ENCODE measurements around the gene MROH7. TPM values are rescaled to one million over a fixed set of nuclear protein-coding genes. Genes with fewer than 3 reads are reported as not detected.

The MROH7 gene
- total RNA-seq, 1 experiment from 2014 or later = not detected

- CTCF ChIA-PET = no interaction called here
- POLR2A ChIA-PET (ENCODE audit: low non-redundant PET) = no interaction called here
- no TSS peak for BruUV-seq (replicated peaks)
Observed at GRCh38 chr1:54706419-54706818, 64.8 kb downstream of the MROH7 start.

DNA sequence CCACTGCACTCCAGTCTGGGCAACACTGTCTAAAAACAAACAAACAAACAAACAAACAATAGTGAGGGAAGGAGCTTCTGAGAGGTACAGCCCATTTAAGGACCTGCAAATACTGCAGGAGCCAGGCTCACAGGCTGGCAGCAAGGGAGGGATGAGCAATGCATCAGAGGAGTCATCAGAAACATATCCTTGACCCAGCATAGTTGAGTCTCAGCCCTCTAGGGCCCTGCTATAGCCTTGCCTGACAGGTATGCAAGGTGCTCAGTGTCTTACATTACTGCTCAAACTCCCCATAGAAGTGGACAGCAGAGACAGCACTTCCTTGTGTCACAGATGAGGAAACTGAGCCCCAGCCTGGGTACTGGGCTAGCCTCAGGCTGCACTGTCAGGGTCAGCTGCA is 66.8 kb downstream of the MROH7 start:
- no peak for DNase-seq (ENCODE audit: low spot score)
- BruUV-seq (replicated peaks) = no TSS peak

More at GRCh38 chr1:54706419-54706818, 64.8 kb downstream of the MROH7 start:
- Histone ChIP-seq H3K4me3 (ENCODE audit: low read depth, low read length, poor library complexity, severe bottlenecking) (no peak overlapping the region), H3K27ac (ENCODE audit: low read depth, low read length, poor library complexity, severe bottlenecking) (no peak overlapping the region), H3K36me3 (ENCODE audit: insufficient read depth, low read length, poor library complexity, severe bottlenecking) (no peaks in the 10 kb centered on the region), H3K4me1 (ENCODE audit: insufficient read depth, low read length, poor library complexity, severe bottlenecking) (no peaks in the 10 kb centered on the region), H3K27me3 (replicated peaks; ENCODE audit: insufficient read depth, low read depth, low read length, poor library complexity) (peaks cover 33% of the 10 kb centered on the region), H3K9me3 (ENCODE audit: low read depth, low read length, poor library complexity, severe bottlenecking) (no peaks in the 10 kb centered on the region)
- DNase-seq (ENCODE audit: low spot score) = no peak
- intact Hi-C loops (cut with micrococcal nuclease; ENCODE audit: unreplicated experiment) = no loop called here
- TF ChIP-seq EZH2 (IDR thresholded peaks at IDR 0.05; ENCODE audit: borderline replicate concordance, low read depth, low read length, poor library complexity, severe bottlenecking) (no peak), CTCF (conservative IDR thresholded peaks at IDR 0.05; ENCODE audit: low read depth, low read length) (no peak)

GRCh38 chr1:54709547-54710292 is 68.1 kb downstream of the MROH7 start:
- Histone ChIP-seq H3K9me3 (ENCODE audit: low read depth, low read length, poor library complexity, severe bottlenecking) (no peaks in the 10 kb centered on the region), H3K4me1 (ENCODE audit: insufficient read depth, low read length, poor library complexity, severe bottlenecking) (no peaks in the 10 kb centered on the region), H3K27ac (ENCODE audit: low read depth, low read length, poor library complexity, severe bottlenecking) (no peak overlapping the region), H3K36me3 (ENCODE audit: insufficient read depth, low read length, poor library complexity, severe bottlenecking) (no peaks in the 10 kb centered on the region), H3K27me3 (replicated peaks; ENCODE audit: insufficient read depth, low read depth, low read length, poor library complexity) (peaks cover 29% of the 10 kb centered on the region), H3K4me3 (ENCODE audit: low read depth, low read length, poor library complexity, severe bottlenecking) (no peak overlapping the region)
- CTCF ChIA-PET = no interaction called here
- no peak for DNase-seq (ENCODE audit: low spot score)
- TF ChIP-seq EZH2 (IDR thresholded peaks at IDR 0.05; ENCODE audit: borderline replicate concordance, low read depth, low read length, poor library complexity, severe bottlenecking) = no peak
- no peak for TF ChIP-seq CTCF (conservative IDR thresholded peaks at IDR 0.05; ENCODE audit: low read depth, low read length)
- POLR2A ChIA-PET (ENCODE audit: low non-redundant PET) = no interaction called here
- intact Hi-C loops (cut with micrococcal nuclease; ENCODE audit: unreplicated experiment) = no loop called here
- no TSS peak for BruUV-seq (replicated peaks)

More for the DNA sequence above, 66.8 kb downstream of the MROH7 start:
- Histone ChIP-seq H3K27ac (ENCODE audit: low read depth, low read length, poor library complexity, severe bottlenecking) (no peak overlapping the region), H3K4me3 (ENCODE audit: low read depth, low read length, poor library complexity, severe bottlenecking) (no peak overlapping the region), H3K27me3 (replicated peaks; ENCODE audit: insufficient read depth, low read depth, low read length, poor library complexity) (peaks cover 29% of the 10 kb centered on the region), H3K9me3 (ENCODE audit: low read depth, low read length, poor library complexity, severe bottlenecking) (no peaks in the 10 kb centered on the region), H3K4me1 (ENCODE audit: insufficient read depth, low read length, poor library complexity, severe bottlenecking) (no peaks in the 10 kb centered on the region), H3K36me3 (ENCODE audit: insufficient read depth, low read length, poor library complexity, severe bottlenecking) (no peaks in the 10 kb centered on the region)
- CTCF ChIA-PET = no interaction called here
- POLR2A ChIA-PET (ENCODE audit: low non-redundant PET) = no interaction called here
- TF ChIP-seq CTCF (conservative IDR thresholded peaks at IDR 0.05; ENCODE audit: low read depth, low read length) (no peak), EZH2 (IDR thresholded peaks at IDR 0.05; ENCODE audit: borderline replicate concordance, low read depth, low read length, poor library complexity, severe bottlenecking) (no peak)
- intact Hi-C loops (cut with micrococcal nuclease; ENCODE audit: unreplicated experiment) = no loop called here

Measured in A673 (cell line).